ENCODE data around the gene ROM1.

- no peak for TF ChIP-seq POLR2AphosphoS5 (IDR thresholded peaks at IDR 0.05; ENCODE audit: low read depth, low read length)
- TF ChIP-seq CTCF (IDR thresholded peaks at IDR 0.05), result no peak
- TF ChIP-seq SIN3A (IDR thresholded peaks at IDR 0.05; ENCODE audit: borderline replicate concordance, insufficient read depth, low read depth, low read length), result no peak
- TF ChIP-seq TCF7L2 (IDR thresholded peaks at IDR 0.05; ENCODE audit: low read depth, low read length), result no peak
- TF ChIP-seq REST (IDR thresholded peaks at IDR 0.05; ENCODE audit: insufficient read depth in 1 of 2, low read depth in 2 of 2, low read length in 1 of 2), result no peak
Observed at GRCh38 chr11:62567018-62567633, 45.9 kb upstream of the ROM1 start.

All from Panc1 (cell line).